NCI-H2171 treated with DMSO at 0.1 percent for 48 hours (cell line): Measurements from ENCODE around the gene WT1.

Experiments used
- DNase-seq: peaks from one replicate; lab custom pipeline; 2025; lab: John Stamatoyannopoulos, UW

WT1 gene

GRCh38 chr11:32421992-32422391, 13.3 kb downstream of the WT1 start:
- no peak for DNase-seq

- DNase-seq, result no peak
Measured at GRCh38 chr11:32420937-32421901, 14.1 kb downstream of the WT1 start.

- no peak for DNase-seq
Measured at GRCh38 chr11:32420139-32420538, 15.2 kb downstream of the WT1 start.

- DNase-seq, result no peak
Measured at GRCh38 chr11:32418836-32419235, 16.5 kb downstream of the WT1 start.

- DNase-seq, result no peak
Measured at GRCh38 chr11:32417806-32418205, 17.5 kb downstream of the WT1 start.

- no peak for DNase-seq
Measured at GRCh38 chr11:32416301-32416700, 19.0 kb downstream of the WT1 start.

GRCh38 chr11:32414925-32415324, 20.4 kb downstream of the WT1 start:
- DNase-seq, result no peak

GRCh38 chr11:32411942-32412615, 23.3 kb downstream of the WT1 start:
- no peak for DNase-seq

GRCh38 chr11:32405592-32405991, 29.7 kb downstream of the WT1 start:
- no peak for DNase-seq

GRCh38 chr11:32402836-32403235, 32.5 kb downstream of the WT1 start:
- no peak for DNase-seq

- no peak for DNase-seq
Measured at GRCh38 chr11:32400670-32401369, 34.5 kb downstream of the WT1 start.

GRCh38 chr11:32400196-32400595, 35.1 kb downstream of the WT1 start:
- DNase-seq, result no peak

GRCh38 chr11:32396991-32397390, 38.3 kb downstream of the WT1 start:
- DNase-seq, result no peak

GRCh38 chr11:32396331-32396730, 39.0 kb downstream of the WT1 start:
- DNase-seq, result no peak

GRCh38 chr11:32395127-32395526, 40.2 kb downstream of the WT1 start:
- no peak for DNase-seq

GRCh38 chr11:32392840-32393239, 42.5 kb downstream of the WT1 start:
- no peak for DNase-seq

GRCh38 chr11:32391956-32392553, 43.3 kb downstream of the WT1 start:
- DNase-seq, result no peak

- DNase-seq, result no peak
Measured at GRCh38 chr11:32391479-32391878, 43.9 kb downstream of the WT1 start.

- no peak for DNase-seq
Measured at GRCh38 chr11:32390712-32391111, 44.6 kb downstream of the WT1 start.

GRCh38 chr11:32388871-32389770, 46.2 kb downstream of the WT1 start:
- no peak for DNase-seq

- DNase-seq, result no peak
Measured at GRCh38 chr11:32388365-32388764, 47.0 kb downstream of the WT1 start.
